ENCODE measurements around the gene GBF1. TPM values are rescaled to one million over a fixed set of nuclear protein-coding genes. Genes with fewer than 3 reads are reported as not detected.

Gene GBF1
- total and polyA plus RNA-seq, 2 donors (not counting 1 experiment from before 2014, with no cell fraction given) = 20.8 to 39.3 TPM

DNA sequence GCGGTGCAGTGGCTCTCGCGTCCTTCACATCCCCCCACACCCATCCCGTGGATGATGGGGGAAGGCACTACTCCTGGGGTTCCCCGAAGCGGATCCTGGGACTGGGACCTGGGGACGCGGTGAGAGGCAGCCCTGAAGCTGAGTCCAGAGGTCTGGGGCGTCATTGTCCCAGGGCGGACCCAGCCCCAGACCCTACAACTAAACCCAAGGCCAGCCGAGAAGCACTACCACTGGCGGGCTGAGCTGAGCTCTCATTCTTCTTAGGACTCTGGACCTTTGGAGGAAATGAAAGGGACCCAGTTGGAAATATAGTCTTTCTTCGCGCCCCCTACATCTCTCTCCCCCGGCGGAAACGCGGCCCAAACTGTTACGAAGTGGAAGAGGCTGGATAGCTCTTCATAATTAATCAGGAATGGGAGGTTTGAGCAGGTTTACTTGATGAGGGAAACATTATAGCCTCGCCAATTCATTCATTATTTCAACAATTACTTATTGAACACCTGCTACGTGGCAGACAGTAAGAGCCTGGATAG is 174.9 kb downstream of the GBF1 start:
- intact Hi-C loops (cut with micrococcal nuclease) = loop anchor here (1.0 to 5.0 kb wide), 4 partner anchors 21 to 288 kb away; partner anchors contain the start of genes NOLC1 and PPRC1

More for the DNA sequence above, 174.9 kb downstream of the GBF1 start:
- Mint-ChIP-seq H3K27ac (peak overlapping the region; percentile 99), H3K9me3 (ENCODE audit: insufficient read depth) (no peaks in the 10 kb centered on the region), H3K4me1 (peaks cover 38% of the 10 kb centered on the region), H3K27me3 (peaks cover 23% of the 10 kb centered on the region), H3K4me3 (peak overlapping the region; percentile 99)
- peaks cover 0 to 41% (median 27%) of the 10 kb centered on the region in 4 experiments for H3K27me3 ChIP-seq (replicated peaks in 1 of 4; ENCODE audit: control extremely low read depth in 1 of 4, control insufficient read depth in 3 of 4, insufficient read depth in 4 of 4, low read length in 3 of 4)
- DNase-seq (peak; percentile 49), ATAC-seq (ENCODE audit: low read depth) (no peak)
- peaks cover 0 to 12% (median 0%) of the 10 kb centered on the region in 3 donors for H3K9me3 ChIP-seq (ENCODE audit: control extremely low read depth in 1 of 3, control insufficient read depth in 2 of 3, insufficient read depth in 1 of 3, low read length in 2 of 3)
- 2% methylated on average over 11 of the region's 21 CpGs for WGBS (ENCODE audit: insufficient coverage)
- H4K20me1 ChIP-seq (ENCODE audit: control insufficient read depth, insufficient read depth, low read length, poor library complexity, severe bottlenecking) = peaks cover 17% of the 10 kb centered on the region
- H3K4me3 ChIP-seq (ENCODE audit: control extremely low read depth in 1 of 5, extremely low read depth in 1 of 5, insufficient read depth in 1 of 5, low read depth in 2 of 5, low read length in 4 of 5) = peak overlapping the region; percentile 63 to 92 (median 89)
- H2AFZ ChIP-seq (ENCODE audit: insufficient read depth, low read depth, low read length, poor library complexity, severe bottlenecking) = peak overlapping the region; percentile 94
- TF ChIP-seq EZH2 (IDR thresholded peaks at IDR 0.05; ENCODE audit: borderline replicate concordance, insufficient read depth, low read depth, low read length, poor library complexity, severe bottlenecking) (no peak), CTCF (IDR thresholded peaks at IDR 0.05) (no peak)
- peak overlapping the region; percentile 39 to 56 for H3K27ac ChIP-seq (ENCODE audit: low read length in 2 of 2)
- POLR2A ChIA-PET = interaction anchor here (1.0 to 5.2 kb wide), 9 partner anchors 10 to 222 kb away, joined by 4 to 38 read pairs (median 10); partner anchors contain the start of genes ACTR1A, C10orf95, CUEDC2 and NFKB2
- peak overlapping the region; percentile 90 for H3K4me2 ChIP-seq (replicated peaks; ENCODE audit: low read depth, low read length, poor library complexity, severe bottlenecking)
- peaks cover 32 to 34% of the 10 kb centered on the region in 2 donors for H3K4me1 ChIP-seq (ENCODE audit: control insufficient read depth in 2 of 2, insufficient read depth in 2 of 2, low read length in 2 of 2)
- no peaks in the 10 kb centered on the region for H3K79me2 ChIP-seq (ENCODE audit: control insufficient read depth, insufficient read depth, low read length)
- H3K9ac ChIP-seq (ENCODE audit: low read length) = peak overlapping the region; percentile 77
- CTCF ChIA-PET = interaction anchor here (1.0 to 6.1 kb wide), 13 partner anchors 10 to 190 kb away, joined by 3 to 108 read pairs (median 7); partner anchors contain the start of genes ACTR1A, C10orf95, CUEDC2 and NFKB2
- peaks cover 0 to 14% of the 10 kb centered on the region in 2 experiments for H3K36me3 ChIP-seq (replicated peaks in 1 of 2; ENCODE audit: control extremely low read depth in 1 of 2, control insufficient read depth in 1 of 2, extremely low read depth in 1 of 2, insufficient read depth in 2 of 2, low read length in 1 of 2)
